Liver (tissue), 9 donors: ENCODE measurements around the gene GRID2IP. TPM values are rescaled to one million over a fixed set of nuclear protein-coding genes. Genes with fewer than 3 reads are reported as not detected.

Experiments
- DNase-seq: peaks from one replicate; pipeline ENCODE4 v3.0.0-alpha.2; 2017; ENCODE audit warnings: low spot score
- H3K27ac ChIP-seq, 2 donors: one replicate each; pipeline ENCODE4 v1.7.0; 2013; ENCODE audit warnings: inconsistent platforms in 2 of 2, low read length in 2 of 2, control low read depth in 1 of 2, low read depth in 1 of 2, mild to moderate bottlenecking in 1 of 2
- H3K27me3 ChIP-seq, 4 donors: one replicate each; pipeline versions ENCODE4 v1.6.1 to v1.7.0; 2013; ENCODE audit warnings: low read length in 3 of 4, inconsistent platforms in 1 of 4, mild to moderate bottlenecking in 1 of 4, moderate library complexity in 1 of 4; ENCODE audit not compliant: control insufficient read depth in 4 of 4, insufficient read depth in 4 of 4
- H3K36me3 ChIP-seq, 4 donors: one replicate each; pipeline versions ENCODE4 v1.6.1 to v1.7.0; 2013; ENCODE audit warnings: low read length in 3 of 4, mild to moderate bottlenecking in 3 of 4, low read depth in 1 of 4, moderate library complexity in 1 of 4; ENCODE audit not compliant: control insufficient read depth in 4 of 4, insufficient read depth in 3 of 4
- H3K4me1 ChIP-seq, 4 donors: one replicate each; pipeline versions ENCODE4 v1.6.1 to v1.7.0; 2013; ENCODE audit warnings: low read length in 3 of 4, mild to moderate bottlenecking in 3 of 4, moderate library complexity in 1 of 4; ENCODE audit not compliant: control insufficient read depth in 4 of 4, insufficient read depth in 4 of 4
- H3K4me3 ChIP-seq, 3 donors: one replicate each; pipeline versions ENCODE4 v1.6.1 to v1.7.0; 2013; ENCODE audit warnings: low read length in 3 of 3, control low read depth in 1 of 3, low read depth in 1 of 3, mild to moderate bottlenecking in 1 of 3
- H3K9ac ChIP-seq, 2 donors: one replicate each; pipeline ENCODE4 v1.7.0; 2013; ENCODE audit warnings: low read length in 2 of 2, mild to moderate bottlenecking in 2 of 2, moderate library complexity in 2 of 2, control low read depth in 1 of 2, low read depth in 1 of 2
- H3K9me3 ChIP-seq, 4 donors: one replicate each; pipeline versions ENCODE4 v1.6.1 to v1.7.0; 2013; ENCODE audit warnings: low read length in 3 of 4; ENCODE audit not compliant: control insufficient read depth in 4 of 4
- ATF3 ChIP-seq: IDR thresholded peaks from 2 replicates; pipeline ENCODE4 v1.6.1; 2016; ENCODE audit warnings: antibody characterized with exemption
- CTCF ChIP-seq: fragments of 150-350 bp; IDR thresholded peaks from 2 replicates; pipeline ENCODE4 v1.5.1; 2017; ENCODE audit warnings: improper control_type of control experiment, low read depth, low read length; ENCODE audit not compliant: missing input control
- EGR1 ChIP-seq, 2 donors: IDR thresholded peaks; 2 replicates each; pipeline ENCODE4 v1.6.1; 2016 to 2018; ENCODE audit warnings: antibody characterized with exemption in 2 of 2, low read depth in 2 of 2
- FOXA1 ChIP-seq: IDR thresholded peaks from 2 replicates; pipeline ENCODE4 v1.6.1; 2016; ENCODE audit warnings: antibody characterized with exemption
- FOXA2 ChIP-seq: IDR thresholded peaks from 2 replicates; pipeline ENCODE4 v1.6.1; 2016; ENCODE audit warnings: antibody characterized with exemption
- GABPA ChIP-seq, 2 donors: IDR thresholded peaks in 1 of 2; conservative IDR thresholded peaks in 1 of 2; 2 replicates each; pipeline ENCODE4 v1.6.1; 2016; ENCODE audit warnings: antibody characterized with exemption in 2 of 2, mild to moderate bottlenecking in 1 of 2, moderate library complexity in 1 of 2
- HNF4A ChIP-seq, 2 donors: conservative IDR thresholded peaks; 2 replicates each; pipeline ENCODE4 v1.6.1; 2016; ENCODE audit warnings: antibody characterized with exemption in 2 of 2, mild to moderate bottlenecking in 2 of 2
- HNF4G ChIP-seq: IDR thresholded peaks from 2 replicates; pipeline ENCODE4 v1.6.1; 2016; ENCODE audit warnings: antibody characterized with exemption
- JUND ChIP-seq, 2 donors: IDR thresholded peaks; 2 replicates each; pipeline ENCODE4 v1.6.1; 2016; ENCODE audit warnings: antibody characterized with exemption in 2 of 2
- MAX ChIP-seq: IDR thresholded peaks from 2 replicates; pipeline ENCODE4 v1.6.1; 2016; ENCODE audit warnings: antibody characterized with exemption
- NR2F2 ChIP-seq: IDR thresholded peaks from 2 replicates; pipeline ENCODE4 v1.6.1; 2016; ENCODE audit warnings: antibody characterized with exemption
- RAD21 ChIP-seq, 2 donors: IDR thresholded peaks; 2 replicates each; pipeline ENCODE4 v1.6.1; 2016; ENCODE audit warnings: antibody characterized with exemption in 2 of 2, mild to moderate bottlenecking in 2 of 2
- REST ChIP-seq: IDR thresholded peaks from 2 replicates; pipeline ENCODE4 v1.6.1; 2016; ENCODE audit warnings: antibody characterized with exemption, mild to moderate bottlenecking
- RXRA ChIP-seq, 2 donors: IDR thresholded peaks; 2 replicates each; pipeline ENCODE4 v1.6.1; 2017 to 2018; ENCODE audit warnings: antibody characterized with exemption in 2 of 2, mild to moderate bottlenecking in 1 of 2
- SP1 ChIP-seq: IDR thresholded peaks from 2 replicates; pipeline ENCODE4 v1.6.1; 2018; ENCODE audit warnings: antibody characterized with exemption, mild to moderate bottlenecking
- TAF1 ChIP-seq: conservative IDR thresholded peaks from 2 replicates; pipeline ENCODE4 v1.6.1; 2016; ENCODE audit warnings: antibody characterized with exemption, mild to moderate bottlenecking
- YY1 ChIP-seq: IDR thresholded peaks from 2 replicates; pipeline ENCODE4 v1.6.1; 2016; ENCODE audit warnings: antibody characterized with exemption, mild to moderate bottlenecking
- ZBTB33 ChIP-seq: IDR thresholded peaks from 2 replicates; pipeline ENCODE4 v1.6.1; 2016; ENCODE audit warnings: antibody characterized with exemption
- WGBS: extraction: QIAGEN DNeasy Blood & Tissue Kit; methylation state at CpG from one replicate; pipeline ENCODE4 v1.1.7; 2013; 5-methylcytosine and 5-hydroxymethylcytosine counted together
- polyA plus RNA-seq, 2 donors: library from polyadenylated mRNA; stranded (reverse) in 1 of 2; unstranded in 1 of 2; fragments of 200-250 nt in 1 of 2; fragments of >200 nt in 1 of 2; fragmentation: Nextera tagmentation in 1 of 2; extraction: Ambion mirVana in 1 of 2; gene quantifications; one replicate each; pipeline versions ENCODE4 v1.2.1 to v1.2.3, GENCODE V29; 2013 to 2015
- total RNA-seq, 2 donors: library from RNA; depleted of rRNA; stranded (reverse); fragments of >200 nt; gene quantifications; one replicate each; pipeline ENCODE4 v1.2.3, GENCODE V29; 2014
- donor health status: healthy.
- donor health status: healthy.
- donor health status: healthy.
- donor health status: healthy.
- donor health status: healthy.

The GRID2IP gene
- total and polyA plus RNA-seq, 4 donors = 0.05 to 0.08 TPM; not detected in 2

- TF ChIP-seq HNF4G (no peak), YY1 (no peak), REST (no peak), CTCF (no peak), NR2F2 (no peak), RXRA (IDR thresholded peaks at IDR 0.05) (no peak), SP1 (no peak), EGR1 (IDR thresholded peaks at IDR 0.05; ENCODE audit: low read depth in 2 of 2) (no peak), RAD21 (IDR thresholded peaks at IDR 0.05) (no peak), MAX (no peak), ZBTB33 (no peak), HNF4A (conservative IDR thresholded peaks at IDR 0.05) (no peak), FOXA1 (no peak), FOXA2 (no peak), ATF3 (no peak), TAF1 (no peak), GABPA (IDR thresholded peaks at IDR 0.05 in 1 of 2, conservative IDR thresholded peaks at IDR 0.05 in 1 of 2) (no peak), JUND (IDR thresholded peaks at IDR 0.05) (no peak)
- peaks cover 5 to 10% (median 7%) of the 10 kb centered on the region in 4 donors for H3K4me1 ChIP-seq
- H3K9ac ChIP-seq = no peak overlapping the region
- WGBS = 27% methylated on average over 19 of the region's 19 CpGs
- no peak for DNase-seq
- H3K36me3 ChIP-seq = no peaks in the 10 kb centered on the region
- H3K4me3 ChIP-seq = no peak overlapping the region
- peaks cover 0 to 9% (median 5%) of the 10 kb centered on the region in 4 donors for H3K27me3 ChIP-seq
- H3K9me3 ChIP-seq = no peaks in the 10 kb centered on the region
- H3K27ac ChIP-seq = no peak overlapping the region
Observed at GRCh38 chr7:6531492-6532279, 19.6 kb downstream of the GRID2IP start.
